Gastrocnemius medialis (tissue), 4 donors: ENCODE results near the gene BAIAP2L1. TPM values are rescaled to one million over a fixed set of nuclear protein-coding genes. Genes with fewer than 3 reads are reported as not detected.

Experiments
- ATAC-seq, 2 donors: fragments of 150-250 bp; one replicate each; pipeline ENCODE4 v1.9.1; 2016
- DNase-seq, 2 donors: peaks; one replicate each; pipeline ENCODE4 v3.0.0-alpha.2; 2019
- H3K27ac ChIP-seq, 4 donors: fragments of 200-600 bp; sonication (generic); 1 replicate in 1 of 4; 2 replicates in 3 of 4; pipeline ENCODE4 v1.5.1; 2016 to 2018; ENCODE audit warnings: mild to moderate bottlenecking in 2 of 4, moderate library complexity in 1 of 4
- H3K27me3 ChIP-seq, 3 donors: fragments of 200-600 bp; sonication (generic) in 2 of 3; 1 replicate in 1 of 3; 2 replicates in 2 of 3; pipeline versions ENCODE4 v1.5.1 to v1.6.0; 2016 to 2019; ENCODE audit warnings: mild to moderate bottlenecking in 1 of 3, moderate library complexity in 1 of 3
- H3K36me3 ChIP-seq, 2 donors: fragments of 200-600 bp; sonication (generic) in 1 of 2; one replicate each; pipeline ENCODE4 v1.5.1; 2017 to 2018
- H3K4me1 ChIP-seq, 2 donors: fragments of 200-600 bp; sonication (generic) in 1 of 2; one replicate each; pipeline ENCODE4 v1.5.1; 2016 to 2017; ENCODE audit warnings: mild to moderate bottlenecking in 2 of 2
- H3K4me3 ChIP-seq, 4 donors: fragments of 200-600 bp; sonication (generic) in 3 of 4; 1 replicate in 1 of 4; 2 replicates in 3 of 4; pipeline ENCODE4 v1.5.1; 2016 to 2019; ENCODE audit warnings: mild to moderate bottlenecking in 2 of 4
- H3K9me3 ChIP-seq, 3 donors: fragments of 200-600 bp; sonication (generic) in 2 of 3; 1 replicate in 1 of 3; 2 replicates in 2 of 3; pipeline ENCODE4 v1.5.1; 2016 to 2019
- CTCF ChIP-seq, 5 experiments: fragments of 450-650 bp in 3 of 5; fragments of 200-600 bp in 2 of 5; sonication (generic) in 2 of 5; IDR thresholded peaks in 4 of 5; conservative IDR thresholded peaks in 1 of 5; 1 replicate in 4 of 5; 2 replicates in 1 of 5; pipeline ENCODE4 v1.5.1; 2016 to 2019; ENCODE audit warnings: antibody characterized with exemption in 5 of 5, mild to moderate bottlenecking in 3 of 5, moderate library complexity in 3 of 5
- POLR2A ChIP-seq, 2 donors: fragments of 450-650 bp; IDR thresholded peaks; one replicate each; pipeline ENCODE4 v1.6.1; 2017; ENCODE audit warnings: antibody characterized with exemption in 2 of 2, mild to moderate bottlenecking in 2 of 2, moderate library complexity in 2 of 2
- in situ Hi-C, 4 donors: fragments of 200-750 bp; cut with MboI; loops; one replicate each; pipeline versions ENCODE4 v1.15.0 to v1.8.0; 2017; ENCODE audit warnings: low sequenced_read_pairs in 4 of 4
- intact Hi-C: fragments of 100-400 bp; cut with DNase I; formaldehyde crosslinking; loops from one replicate; pipeline ENCODE4 v1.15.1; 2023; ENCODE audit warnings: low total_unique reads
- total RNA-seq, 4 donors: library from RNA; depleted of rRNA; stranded (reverse); fragments of >200 nt; gene quantifications; one replicate each; pipeline versions ENCODE4 v1.1.0 to v1.2.3, GENCODE V29; 2016

Gene BAIAP2L1
- total RNA-seq, 4 donors from 2014 or later, result 0.59 to 3.8 (median 1.2) TPM

- in situ Hi-C loops, result no loop called here
- intact Hi-C loops, result no loop called here
- no peaks in the 10 kb centered on the region for H3K4me1 ChIP-seq
Observed at GRCh38 chr7:98355250-98355538, 45.7 kb downstream of the BAIAP2L1 start.

GRCh38 chr7:98354511-98355249 is 46.2 kb downstream of the BAIAP2L1 start:
- no peaks in the 10 kb centered on the region for H3K4me1 ChIP-seq
- no peaks in the 10 kb centered on the region for H3K27me3 ChIP-seq
- intact Hi-C loops, result no loop called here
- peak overlapping the region in 1 of 4 donors; percentile 22 for H3K27ac ChIP-seq
- no peak overlapping the region for H3K4me3 ChIP-seq
- no peak for TF ChIP-seq CTCF (IDR thresholded peaks at IDR 0.05 in 4 of 5, conservative IDR thresholded peaks at IDR 0.05 in 1 of 5)
- ATAC-seq (no peak), DNase-seq (no peak)
- no peaks in the 10 kb centered on the region for H3K36me3 ChIP-seq
- no peaks in the 10 kb centered on the region for H3K9me3 ChIP-seq
- in situ Hi-C loops, result no loop called here

More at GRCh38 chr7:98355250-98355538, 45.7 kb downstream of the BAIAP2L1 start:
- Histone ChIP-seq H3K9me3 (no peaks in the 10 kb centered on the region), H3K36me3 (no peaks in the 10 kb centered on the region), H3K27me3 (no peaks in the 10 kb centered on the region), H3K4me3 (no peak overlapping the region), H3K27ac (no peak overlapping the region)
- no peak for DNase-seq
- ATAC-seq, result no peak
- TF ChIP-seq POLR2A (IDR thresholded peaks at IDR 0.05) (no peak), CTCF (IDR thresholded peaks at IDR 0.05 in 4 of 5, conservative IDR thresholded peaks at IDR 0.05 in 1 of 5) (no peak)

GRCh38 chr7:98354052-98354451 is 46.8 kb downstream of the BAIAP2L1 start:
- H3K4me3 ChIP-seq, result no peak overlapping the region
- H3K27ac ChIP-seq, result no peak overlapping the region
- in situ Hi-C loops, result no loop called here
- ATAC-seq, result no peak
- DNase-seq, result no peak
- no peaks in the 10 kb centered on the region for H3K27me3 ChIP-seq
- H3K36me3 ChIP-seq, result no peaks in the 10 kb centered on the region
- intact Hi-C loops, result no loop called here
- TF ChIP-seq POLR2A (IDR thresholded peaks at IDR 0.05) (no peak), CTCF (IDR thresholded peaks at IDR 0.05 in 4 of 5, conservative IDR thresholded peaks at IDR 0.05 in 1 of 5) (no peak)
- H3K4me1 ChIP-seq, result no peaks in the 10 kb centered on the region
- H3K9me3 ChIP-seq, result no peaks in the 10 kb centered on the region

- no peaks in the 10 kb centered on the region for H3K4me1 ChIP-seq
- intact Hi-C loops (no loop called here), in situ Hi-C loops (no loop called here)
- H3K36me3 ChIP-seq, result no peaks in the 10 kb centered on the region
- no peak overlapping the region for H3K4me3 ChIP-seq
- no peaks in the 10 kb centered on the region for H3K27me3 ChIP-seq
- no peak for TF ChIP-seq POLR2A (IDR thresholded peaks at IDR 0.05)
- H3K27ac ChIP-seq, result no peak overlapping the region
- DNase-seq, result no peak
- ATAC-seq, result no peak
- H3K9me3 ChIP-seq, result no peaks in the 10 kb centered on the region
Observed at GRCh38 chr7:98352621-98353020, 48.3 kb downstream of the BAIAP2L1 start.

- intact Hi-C loops, result no loop called here
- no peaks in the 10 kb centered on the region for H3K36me3 ChIP-seq
- no peak for ATAC-seq
- no peak for DNase-seq
- TF ChIP-seq CTCF (IDR thresholded peaks at IDR 0.05 in 4 of 5, conservative IDR thresholded peaks at IDR 0.05 in 1 of 5), result no peak
- no peak for TF ChIP-seq POLR2A (IDR thresholded peaks at IDR 0.05)
- no peaks in the 10 kb centered on the region for H3K27me3 ChIP-seq
- H3K9me3 ChIP-seq, result no peaks in the 10 kb centered on the region
- no peak overlapping the region for H3K4me3 ChIP-seq
- no peaks in the 10 kb centered on the region for H3K4me1 ChIP-seq
- H3K27ac ChIP-seq, result no peak overlapping the region
- in situ Hi-C loops, result no loop called here
Observed at GRCh38 chr7:98351136-98351535, 49.8 kb downstream of the BAIAP2L1 start.
